GM12891 (cell line): ENCODE data around the gene B3GNT5.

ENCODE experiments used
- DNase-seq: peaks from one replicate; pipeline ENCODE4 v3.0.0; 2011; ENCODE audit warnings: low spot score; ENCODE audit not compliant: insufficient read length
- FAIRE-seq: peaks from 2 replicates; lab custom pipeline; 2011; peaks lifted over from hg19 to GRCh38; lab: Jason Lieb, UNC
- PAX5 ChIP-seq: IDR thresholded peaks from 2 replicates; pipeline ENCODE4 v1.6.1; 2011; ENCODE audit warnings: low read length, moderate library complexity, mild to moderate bottlenecking; ENCODE audit not compliant: insufficient read depth, severe bottlenecking
- POLR2A ChIP-seq: IDR thresholded peaks from 2 replicates; pipeline ENCODE4 v1.6.1; 2011; ENCODE audit warnings: low read depth, low read length, control low read depth
- POLR2AphosphoS5 ChIP-seq: IDR thresholded peaks from 2 replicates; pipeline ENCODE4 v1.6.1; 2011; ENCODE audit warnings: low read depth, low read length, control low read depth
- POU2F2 ChIP-seq: IDR thresholded peaks from 2 replicates; pipeline ENCODE4 v1.6.1; 2011; ENCODE audit warnings: low read depth, mild to moderate bottlenecking, control low read depth, low read length, moderate library complexity
- SPI1 ChIP-seq: IDR thresholded peaks from 2 replicates; pipeline ENCODE4 v1.6.1; 2011; ENCODE audit warnings: low read depth, low read length, control low read depth
- TAF1 ChIP-seq: IDR thresholded peaks from 2 replicates; pipeline ENCODE4 v1.6.1; 2011; ENCODE audit warnings: low read depth, low read length, control low read depth

The B3GNT5 gene

DNA sequence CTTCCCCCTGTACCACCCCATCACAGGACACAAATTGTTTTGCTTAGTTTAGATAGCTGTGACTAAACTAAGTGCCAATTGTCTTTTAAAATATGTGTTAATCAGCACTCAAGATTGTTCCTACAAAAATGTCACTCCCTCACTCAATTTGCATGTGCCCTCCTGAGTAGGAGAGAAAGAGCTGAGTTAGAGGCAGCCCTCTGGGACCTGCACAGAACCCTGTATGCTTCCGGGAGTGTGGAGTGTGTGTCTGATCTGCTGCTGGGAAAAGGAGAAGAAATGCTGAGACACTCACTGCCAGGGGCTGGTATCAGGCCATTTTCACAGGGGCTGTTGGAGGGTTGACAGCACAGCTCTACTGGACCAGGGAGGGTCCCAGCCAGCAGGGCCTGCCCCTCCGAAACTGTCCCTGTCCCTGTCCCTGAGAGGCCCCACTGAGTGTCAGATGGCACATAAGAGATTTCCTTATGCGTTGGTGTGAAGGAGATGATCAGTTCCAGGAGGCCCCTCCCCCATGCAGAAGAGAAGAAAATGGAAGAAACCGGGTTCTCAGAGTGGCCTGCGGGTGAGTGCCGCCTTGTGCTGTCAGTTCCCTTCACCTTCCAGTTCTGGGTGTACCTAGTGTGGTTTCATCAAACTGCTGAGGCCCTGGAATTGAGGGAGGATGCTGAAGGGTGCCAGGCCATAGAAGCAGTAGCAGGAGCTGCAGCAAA lies 3.9 kb upstream of the B3GNT5 start:
- DNase-seq (no peak), FAIRE-seq (no peak)
- TF ChIP-seq POLR2A (no peak), SPI1 (no peak), TAF1 (no peak), PAX5 (no peak), POU2F2 (no peak), POLR2AphosphoS5 (no peak)

DNA sequence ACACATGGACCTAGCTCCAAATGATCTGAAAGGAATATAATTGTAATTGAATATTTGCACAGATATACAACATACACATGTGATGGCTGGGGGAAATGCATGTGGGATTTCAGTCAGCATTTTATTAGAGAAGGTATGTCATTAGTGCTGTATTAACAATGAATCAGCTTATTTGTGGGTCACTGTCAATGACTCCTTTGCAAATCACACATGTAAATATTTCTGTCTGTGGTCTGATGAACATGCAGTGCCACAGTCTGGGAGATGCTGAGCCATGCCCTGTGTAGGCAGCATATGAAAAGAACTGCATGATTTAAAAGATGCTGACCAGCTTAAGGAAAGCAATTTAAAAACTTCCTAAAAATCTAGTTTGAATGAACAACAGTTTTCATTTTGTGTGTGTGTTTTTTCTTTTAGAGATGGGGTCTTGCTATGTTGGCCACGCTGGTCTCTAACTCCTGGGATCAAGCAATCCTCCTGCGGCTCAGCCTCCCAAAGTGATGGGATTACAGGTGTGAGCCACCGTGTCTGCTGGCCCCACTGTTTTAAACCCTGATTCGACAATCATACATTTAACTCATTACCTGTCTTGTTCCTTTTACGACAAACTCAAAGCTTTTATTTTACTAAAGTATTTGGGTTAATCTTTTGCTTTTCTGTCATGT lies 803 bp upstream of the B3GNT5 start:
- FAIRE-seq (peak; percentile 13), DNase-seq (no peak)
- TF ChIP-seq POLR2A (no peak), SPI1 (no peak), POLR2AphosphoS5 (no peak), PAX5 (no peak), TAF1 (no peak), POU2F2 (no peak)

DNA sequence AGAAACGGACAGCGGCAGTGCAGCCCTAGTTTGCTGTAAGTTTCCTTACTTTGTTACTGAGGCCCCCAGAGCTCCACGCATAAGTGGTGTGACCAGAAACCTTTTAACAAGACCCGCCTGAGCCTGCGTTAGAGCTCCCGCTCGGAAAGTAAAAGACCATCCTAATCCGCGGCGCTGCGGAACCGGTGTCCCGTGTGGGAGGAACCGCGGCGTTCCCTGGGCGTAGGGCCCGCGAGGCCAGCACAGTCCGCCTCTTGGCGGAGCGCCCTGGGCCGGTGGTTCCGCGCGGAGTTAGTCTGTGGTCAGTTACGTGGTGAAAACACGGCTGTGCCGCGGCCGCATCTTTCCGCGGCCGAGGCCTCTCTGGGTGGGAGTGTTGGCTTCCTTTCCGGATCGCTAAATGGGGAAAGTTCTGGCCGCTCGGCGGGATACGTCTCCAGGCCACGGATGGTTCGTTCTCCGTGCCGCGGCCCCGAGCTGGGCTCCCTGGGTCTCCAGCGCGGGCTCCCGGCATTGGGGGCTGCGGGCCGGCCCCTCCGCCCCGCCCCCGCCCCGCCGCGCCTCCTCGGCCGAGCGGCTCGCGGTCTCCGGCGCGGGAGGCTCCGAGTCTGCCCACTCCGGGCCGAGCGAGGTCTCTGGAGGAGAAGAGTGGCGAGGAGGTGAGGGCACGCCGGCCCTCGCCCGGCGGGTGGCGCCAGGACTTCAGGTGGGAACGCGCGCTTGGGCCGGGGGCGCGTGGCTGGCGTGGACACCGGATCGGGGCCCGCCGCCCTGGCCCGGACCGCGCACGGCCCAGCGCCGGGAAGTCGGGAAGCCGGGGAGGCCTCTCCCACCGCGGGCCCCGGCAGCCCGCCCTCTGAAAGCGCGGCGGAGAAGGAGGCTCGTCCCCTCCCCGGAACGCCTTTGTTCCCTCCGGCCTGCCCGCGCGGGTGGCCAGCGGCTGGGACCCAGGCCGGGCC lies 754 bp downstream of the B3GNT5 start:
- DNase-seq, result peak; percentile 25
- TF ChIP-seq SPI1 (no peak), PAX5 (no peak), POLR2AphosphoS5 (no peak), TAF1 (no peak), POU2F2 (no peak), POLR2A (no peak)

DNA sequence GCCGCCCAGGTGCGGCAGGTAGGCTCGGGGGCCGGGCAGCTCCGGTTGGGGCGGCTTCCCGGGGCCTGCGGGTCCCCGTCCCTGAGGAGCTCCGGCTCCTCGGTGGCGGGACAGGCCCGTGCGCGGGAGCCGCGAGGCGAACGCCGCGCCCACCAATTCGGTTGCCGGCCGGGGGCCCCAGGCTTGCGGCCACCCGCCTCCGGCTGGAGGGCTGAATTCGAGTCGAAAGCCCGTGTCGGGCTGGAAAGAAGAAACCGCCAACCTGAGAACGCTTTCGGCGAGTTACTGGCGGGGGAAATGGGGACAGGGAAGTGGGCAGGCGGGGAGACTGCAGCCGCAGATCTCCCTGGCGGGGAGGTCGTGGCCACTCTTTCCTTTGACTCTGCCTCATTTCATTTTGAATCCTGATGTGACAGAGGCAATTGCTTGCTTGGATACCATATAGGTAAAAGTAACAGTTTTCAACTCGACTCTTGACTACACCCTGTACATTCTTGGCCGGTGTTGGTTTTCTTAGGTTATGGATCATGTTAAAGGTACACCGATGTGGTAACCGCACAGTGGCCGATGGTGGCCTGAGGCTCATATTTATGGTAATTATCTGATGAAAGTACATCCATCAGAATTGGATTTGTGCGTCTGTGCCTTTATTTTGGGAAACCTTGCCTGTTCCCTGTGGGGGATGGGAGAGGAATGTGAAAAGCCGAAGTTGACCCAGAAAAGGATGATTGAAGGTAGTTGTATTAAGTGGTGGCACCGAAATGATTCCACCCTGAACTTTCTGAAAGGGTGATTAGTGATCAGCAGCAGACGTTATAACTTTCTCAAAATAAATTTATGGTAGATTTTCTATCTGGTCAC lies 1.7 kb downstream of the B3GNT5 start:
- no peak for FAIRE-seq
- DNase-seq, result peak; percentile 16
- TF ChIP-seq TAF1 (no peak), POLR2A (no peak), SPI1 (no peak), POLR2AphosphoS5 (no peak), PAX5 (no peak), POU2F2 (no peak)

More for the DNA sequence above, 754 bp downstream of the B3GNT5 start:
- FAIRE-seq, result no peak

GRCh38 chr3:183255348-183255730 lies 2.3 kb downstream of the B3GNT5 start:
- DNase-seq (no peak), FAIRE-seq (no peak)
- TF ChIP-seq POU2F2, result no peak
- TF ChIP-seq POLR2AphosphoS5, result no peak
- TF ChIP-seq TAF1, result no peak
- no peak for TF ChIP-seq PAX5

GRCh38 chr3:183259087-183259486 lies 6.0 kb downstream of the B3GNT5 start:
- FAIRE-seq, result no peak
- no peak for DNase-seq
- TF ChIP-seq POLR2A (no peak), POU2F2 (no peak), SPI1 (no peak), POLR2AphosphoS5 (no peak), TAF1 (no peak), PAX5 (no peak)

DNA sequence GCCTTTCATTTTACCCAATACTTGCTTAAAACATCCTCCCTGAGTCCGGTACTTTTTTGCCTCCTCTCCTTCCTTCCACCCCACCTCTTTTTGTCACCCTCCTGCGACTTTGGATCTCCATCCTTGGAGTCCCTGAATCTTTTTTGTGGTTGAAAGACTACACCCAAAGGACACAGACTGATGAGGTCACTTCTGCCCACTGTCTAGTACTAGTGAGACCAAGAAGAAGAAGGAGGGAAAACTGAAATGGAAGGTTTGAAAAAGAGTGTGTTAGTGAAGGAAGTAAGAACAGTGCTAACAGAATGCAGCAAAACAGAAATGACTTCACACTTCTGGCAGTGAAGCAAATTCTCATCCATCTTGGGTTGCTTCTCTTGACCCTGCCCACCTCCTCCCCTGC lies 6.6 kb downstream of the B3GNT5 start:
- no peak for DNase-seq
- no peak for FAIRE-seq
- TF ChIP-seq POLR2A (no peak), POU2F2 (no peak), POLR2AphosphoS5 (no peak), SPI1 (no peak), TAF1 (no peak), PAX5 (no peak)

DNA sequence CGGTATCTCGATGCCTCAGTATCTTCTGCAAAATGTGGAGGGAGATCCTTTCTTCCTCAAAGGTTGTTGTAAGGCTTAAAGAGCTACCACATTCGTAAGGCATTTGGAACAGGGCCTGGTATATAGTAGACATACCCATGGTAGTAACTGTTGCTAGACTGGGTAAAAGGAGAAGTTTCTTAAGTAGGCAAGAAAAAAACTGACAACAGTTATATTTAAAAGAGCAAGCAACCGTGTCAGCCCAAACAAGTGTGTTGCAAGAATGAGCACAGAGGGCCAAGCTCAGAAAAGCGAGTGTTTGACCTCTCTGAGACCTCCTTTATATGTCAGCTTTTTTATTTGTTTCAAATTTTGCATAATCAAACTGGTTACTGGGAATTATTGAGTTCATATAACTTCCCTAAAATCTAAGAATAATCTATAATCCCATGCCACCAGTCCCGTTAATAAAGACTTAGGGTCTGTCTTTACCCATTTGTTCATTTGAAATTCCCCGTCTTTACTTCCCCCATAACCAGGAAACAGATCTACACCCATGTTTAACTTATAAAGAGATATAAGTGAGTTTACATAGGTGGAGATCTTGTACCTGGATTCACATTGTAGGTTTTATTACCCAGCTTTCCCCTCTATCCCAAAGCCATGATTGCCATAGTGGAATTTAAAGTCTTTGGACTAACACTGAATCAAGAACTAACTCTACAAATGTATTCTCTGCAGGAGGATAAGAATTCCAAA lies 7.3 kb downstream of the B3GNT5 start:
- FAIRE-seq (no peak), DNase-seq (no peak)
- no peak for TF ChIP-seq POLR2A
- TF ChIP-seq POU2F2, result no peak
- TF ChIP-seq PAX5, result no peak
- no peak for TF ChIP-seq TAF1
- no peak for TF ChIP-seq POLR2AphosphoS5
- no peak for TF ChIP-seq SPI1
